GM12864 (cell line): Measurements from ENCODE around the gene DUSP7.

Experiments used
- DNase-seq: peaks from one replicate; pipeline ENCODE4 v3.0.0-alpha.2; 2011; ENCODE audit warnings: low read depth
- H3K4me3 ChIP-seq: 2 replicates; pipeline ENCODE4 v1.5.1; 2011; ENCODE audit warnings: mild to moderate bottlenecking, low read depth, low read length, control low read depth
- CTCF ChIP-seq: IDR thresholded peaks from 2 replicates; pipeline ENCODE4 v1.5.1; 2011; ENCODE audit warnings: low read depth, mild to moderate bottlenecking, moderate library complexity, low read length, control low read depth, inconsistent platforms; ENCODE audit errors: missing control alignments

The DUSP7 gene

GRCh38 chr3:52054661-52055511, 1.5 kb downstream of the DUSP7 start:
- DNase-seq = no peak
- peak overlapping the region; percentile 79 for H3K4me3 ChIP-seq
- TF ChIP-seq CTCF = peak; percentile 46

GRCh38 chr3:52053307-52054304, 2.8 kb downstream of the DUSP7 start:
- peak; percentile 47 for TF ChIP-seq CTCF
- H3K4me3 ChIP-seq = no peak overlapping the region; the same call in 1 of the 2 replicates
- no peak for DNase-seq

GRCh38 chr3:52052831-52053306, 3.5 kb downstream of the DUSP7 start:
- no peak for DNase-seq
- H3K4me3 ChIP-seq = no peak overlapping the region; the same call in 1 of the 2 replicates
- no peak for TF ChIP-seq CTCF

- DNase-seq = no peak
- H3K4me3 ChIP-seq = no peak overlapping the region
- no peak for TF ChIP-seq CTCF
Measured at GRCh38 chr3:52051444-52051843, 4.9 kb downstream of the DUSP7 start.

- TF ChIP-seq CTCF = no peak
- no peak overlapping the region for H3K4me3 ChIP-seq
- no peak for DNase-seq
Measured at GRCh38 chr3:52050571-52050970, 5.8 kb downstream of the DUSP7 start.

- H3K4me3 ChIP-seq = no peak overlapping the region
- no peak for TF ChIP-seq CTCF
- DNase-seq = no peak
Measured at GRCh38 chr3:52049503-52049902, 6.9 kb downstream of the DUSP7 start.
